ENCODE measurements around the gene LRCH2.
"Not testable (repeated sequence)": the region's sequence is repeated elsewhere in the genome, so short reads cannot be mapped to it uniquely, and the experiment has no call there.

LRCH2 gene

DNA sequence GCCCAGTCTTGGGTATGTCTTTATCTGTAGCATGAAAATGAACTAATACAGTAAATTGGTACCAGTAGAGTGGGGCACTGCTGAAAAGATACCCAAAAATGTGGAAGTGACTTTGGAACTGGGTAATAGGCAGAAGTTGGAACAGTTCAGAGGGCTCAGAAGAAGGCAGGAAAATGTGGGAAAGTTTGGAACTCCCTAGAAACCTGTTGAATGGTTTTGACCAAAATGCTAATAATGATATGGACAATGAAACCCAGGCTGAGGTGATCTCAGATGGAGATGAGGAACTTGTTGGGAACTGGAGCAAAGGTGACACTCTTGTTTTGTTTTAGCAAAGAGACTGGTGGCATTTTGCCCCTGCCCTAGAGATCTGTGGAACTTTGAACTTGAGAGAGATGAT, 24.3 kb downstream of the LRCH2 start:
- DNase-seq = not testable (repeated sequence)

DNA sequence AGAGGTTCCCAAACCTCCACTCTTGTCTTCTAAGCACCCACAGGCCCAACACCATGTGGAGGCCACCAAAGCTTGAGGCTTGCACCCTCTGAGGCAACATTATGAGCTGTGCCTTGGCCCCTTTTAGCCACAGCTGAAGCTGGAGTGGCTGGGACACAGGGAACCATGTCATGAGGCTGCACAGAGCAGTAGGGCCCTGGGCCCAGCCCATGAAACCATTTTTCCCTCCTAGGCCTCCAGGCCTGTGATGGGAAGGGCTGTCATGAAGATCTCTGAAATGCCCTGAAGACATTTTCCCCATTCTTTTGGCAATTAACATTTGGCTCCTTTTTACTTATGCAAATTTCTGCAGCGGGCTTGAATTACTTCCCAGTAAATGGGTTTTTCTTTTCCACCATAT, 29.9 kb downstream of the LRCH2 start:
- no peak for DNase-seq

DNA sequence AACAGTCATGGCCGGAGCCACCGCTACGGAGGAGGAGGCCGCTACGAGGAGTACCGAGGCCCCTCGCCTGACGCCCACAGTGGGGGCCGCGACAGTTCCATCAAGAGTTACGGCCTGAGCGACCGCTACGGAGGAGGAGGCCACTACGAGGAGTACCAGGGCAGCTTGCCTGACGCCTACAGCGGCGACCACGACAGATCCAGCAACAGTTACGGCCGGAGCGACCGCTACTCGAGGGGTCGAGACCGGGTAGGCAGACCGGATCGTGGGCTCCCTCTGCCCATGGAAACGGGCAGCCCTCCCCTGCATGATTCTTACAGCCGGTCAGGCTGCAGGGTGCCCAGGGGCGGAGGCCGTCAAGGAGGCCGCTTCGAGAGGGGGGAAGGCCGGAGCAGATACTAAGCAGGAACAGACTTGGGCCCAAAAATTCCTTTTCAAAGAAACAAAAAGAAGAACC, 41.6 kb downstream of the LRCH2 start:
- no peak for DNase-seq

DNA sequence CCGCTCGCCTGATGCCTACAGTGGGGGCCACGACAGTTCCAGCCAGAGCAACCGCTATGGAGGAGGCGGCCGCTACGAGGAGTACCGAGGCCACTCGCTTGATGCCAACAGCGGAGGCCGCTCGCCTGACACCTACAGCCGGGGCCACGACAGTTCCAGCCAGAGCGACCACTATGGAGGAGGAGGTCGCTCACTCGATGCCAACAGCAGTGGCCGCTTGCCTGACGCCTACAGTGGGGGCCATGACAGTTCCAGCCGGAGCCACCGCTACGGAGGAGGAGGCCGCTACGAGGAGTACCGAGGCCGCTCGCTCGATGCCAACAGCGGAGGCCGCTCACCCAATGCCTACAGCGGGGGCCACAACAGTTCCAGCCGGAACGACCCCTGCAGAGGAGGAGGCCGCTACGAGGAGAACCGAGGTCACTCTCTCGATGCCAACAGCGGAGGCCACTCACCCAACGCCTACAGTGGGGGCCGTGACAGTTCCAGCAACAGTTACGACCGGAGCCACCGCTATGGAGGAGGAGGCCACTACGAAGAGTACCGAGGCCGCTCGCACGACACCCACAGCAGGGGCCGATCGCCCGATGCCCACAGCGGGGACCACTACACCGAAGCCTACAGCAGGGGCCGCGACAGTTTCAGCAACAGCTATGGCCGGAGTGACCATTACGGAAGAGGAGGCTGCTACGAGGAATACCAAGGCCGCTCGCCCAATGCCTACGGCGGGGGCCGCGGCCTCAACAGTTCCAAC, 42.2 kb downstream of the LRCH2 start:
- no peak for DNase-seq

GRCh38 chrX:115190636-115191489, 43.0 kb downstream of the LRCH2 start:
- no peak for DNase-seq

DNA sequence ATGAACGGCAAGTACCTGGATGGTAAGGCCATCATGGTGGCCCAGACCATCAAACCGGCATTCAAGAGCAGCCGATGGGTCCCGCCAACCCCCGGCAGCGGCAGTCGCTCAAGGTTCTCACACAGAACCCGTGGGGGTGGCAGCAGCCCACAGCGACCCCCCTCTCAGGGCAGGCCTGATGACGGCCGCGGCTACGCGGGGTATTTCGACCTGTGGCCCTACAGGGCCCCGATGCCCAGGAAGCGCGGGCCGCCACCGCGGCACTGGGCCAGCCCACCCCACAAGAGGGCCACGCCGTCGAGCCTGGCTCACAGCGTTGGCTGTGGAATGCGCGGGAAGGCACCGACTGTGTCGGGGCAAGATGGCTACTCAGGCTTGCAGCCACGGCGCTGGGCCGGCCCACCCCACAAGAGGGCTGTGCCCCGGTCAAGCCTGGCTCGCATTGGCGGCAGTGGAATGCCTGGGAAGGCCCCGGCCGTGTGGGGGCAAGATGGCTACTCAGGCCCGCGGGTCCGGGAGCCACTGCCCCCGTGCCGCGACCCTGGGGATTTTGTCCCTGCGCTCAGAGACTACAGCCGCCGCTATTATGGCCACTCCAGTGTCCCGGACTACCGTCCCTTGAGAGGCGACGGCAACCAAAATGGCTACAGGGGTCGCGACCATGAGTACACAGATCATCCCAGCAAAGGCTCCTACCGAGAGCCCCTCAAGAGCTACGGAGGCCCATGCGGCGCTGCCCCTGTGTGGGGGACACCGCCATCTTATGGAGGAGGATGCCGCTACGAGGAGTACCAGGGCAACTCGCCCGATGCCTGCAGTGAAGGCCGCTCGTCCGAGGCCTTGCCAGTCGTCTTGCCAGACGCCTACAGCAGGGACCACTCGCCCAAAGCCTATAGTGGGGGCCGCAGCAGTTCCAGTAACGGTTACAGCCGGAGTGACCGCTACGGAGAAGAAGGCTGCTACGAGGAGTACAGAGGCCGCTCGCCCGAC, 44.0 kb downstream of the LRCH2 start:
- no peak for DNase-seq

DNA sequence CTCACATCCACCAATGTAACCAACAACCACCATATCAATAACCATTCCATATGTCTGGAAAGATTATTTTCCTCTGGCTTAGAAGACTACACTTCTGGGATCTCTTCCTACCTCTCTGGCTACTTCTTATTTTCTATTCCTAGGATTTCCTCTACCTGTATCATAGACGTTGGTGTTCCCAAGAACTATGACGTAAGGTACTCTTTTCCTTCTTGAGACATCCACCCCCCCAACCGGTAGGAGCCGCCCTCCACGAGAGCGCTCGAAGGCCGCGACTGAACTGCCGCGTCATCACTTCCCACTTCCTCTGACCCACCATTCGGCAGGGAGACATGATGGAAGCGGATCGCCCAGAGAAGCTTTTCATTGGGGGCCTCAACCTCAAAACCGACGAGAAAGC, 44.8 kb downstream of the LRCH2 start, which contains the start of gene RBMXL3:
RBMXL3 (plus strand) TSS at position 301 of the 400 bp plus-strand sequence; CDS start at position 333, 32 bp downstream.
- DNase-seq = no peak

- no peak for DNase-seq
Observed at GRCh38 chrX:115183980-115184379, 49.9 kb downstream of the LRCH2 start.

DNA sequence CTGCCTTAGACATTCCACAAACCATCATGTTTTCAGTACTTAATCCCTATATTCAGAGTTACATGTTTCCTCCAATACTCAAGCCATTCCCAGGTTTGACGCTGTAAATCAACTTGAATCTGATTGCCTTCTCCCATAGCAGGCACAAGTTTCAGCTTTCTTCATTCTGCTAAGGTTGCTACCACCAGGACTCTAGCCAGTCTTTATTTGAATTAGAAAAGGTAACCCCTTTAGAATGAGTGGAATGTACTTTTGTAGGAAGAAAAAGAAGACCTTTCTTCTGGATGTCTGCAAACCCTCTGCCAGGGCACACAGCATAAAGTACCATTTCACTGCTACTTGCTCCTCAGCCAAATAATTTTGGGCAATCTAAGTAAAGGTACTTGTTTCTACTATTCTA, 55.4 kb downstream of the LRCH2 start:
- no peak for DNase-seq

GRCh38 chrX:115177932-115178331, 56.0 kb downstream of the LRCH2 start:
- no peak for DNase-seq

- no peak for DNase-seq
Observed at GRCh38 chrX:115174548-115174947, 59.3 kb downstream of the LRCH2 start.

DNA sequence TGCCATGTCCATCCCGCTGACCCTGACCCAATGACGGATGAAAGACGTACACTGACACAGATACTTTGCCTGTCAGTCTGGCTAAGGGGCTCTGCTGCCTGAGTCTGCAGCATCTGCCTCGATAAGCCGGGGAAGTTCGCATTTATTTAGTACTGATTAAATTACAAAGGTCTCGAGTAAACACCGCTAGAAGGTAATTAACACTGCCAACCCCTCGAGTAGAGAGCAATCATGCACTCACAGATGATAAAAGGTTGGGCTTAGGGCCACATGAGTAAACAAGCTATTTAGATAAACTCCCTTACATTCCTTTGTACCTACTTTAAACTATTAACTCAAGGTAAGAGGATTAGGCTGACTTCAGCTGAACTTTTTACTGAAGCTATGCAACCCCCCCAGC, 60.7 kb downstream of the LRCH2 start:
- no peak for DNase-seq

DNA sequence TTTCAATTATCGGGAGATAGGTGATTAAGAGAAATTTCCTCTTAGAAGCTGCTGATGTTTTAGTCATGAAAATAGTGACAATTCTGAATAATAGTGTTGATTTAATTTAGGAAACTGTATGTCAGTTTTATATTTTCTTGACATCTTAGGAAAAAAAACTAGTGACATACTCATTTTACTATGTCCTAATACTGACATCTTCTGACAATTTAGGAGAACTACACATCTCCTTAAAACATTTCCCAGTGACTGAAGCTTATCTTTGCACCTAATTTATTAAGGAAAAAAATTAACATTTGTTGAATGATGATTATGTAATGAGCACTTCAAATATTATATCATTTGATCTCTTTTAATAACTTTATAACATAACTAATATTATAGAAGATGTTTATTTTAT, 86.7 kb downstream of the LRCH2 start:
- no peak for DNase-seq

- no peak for DNase-seq
Observed at GRCh38 chrX:115142057-115142456, 91.8 kb downstream of the LRCH2 start.

DNA sequence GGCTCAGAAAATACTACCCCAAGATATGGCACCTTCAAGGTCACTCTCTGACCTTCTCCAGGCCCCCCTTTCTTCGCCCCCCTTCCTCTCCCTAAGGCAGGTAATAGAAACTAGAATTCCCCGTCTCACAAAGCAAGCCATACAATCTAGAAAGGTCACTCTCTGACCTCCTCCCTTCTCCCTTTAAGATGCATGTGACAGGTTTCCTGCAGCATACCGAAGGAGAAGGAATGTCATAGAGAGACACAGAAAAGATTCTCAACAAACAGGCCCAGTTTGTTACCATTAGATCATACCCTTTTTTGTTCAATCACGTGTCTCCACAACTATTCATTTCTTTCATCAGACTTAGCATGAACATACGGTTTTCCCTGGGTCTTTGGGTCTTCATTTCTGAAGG, 95.9 kb downstream of the LRCH2 start:
- DNase-seq = no peak

- DNase-seq = no peak
Observed at GRCh38 chrX:115134382-115134781, 99.5 kb downstream of the LRCH2 start.

DNA sequence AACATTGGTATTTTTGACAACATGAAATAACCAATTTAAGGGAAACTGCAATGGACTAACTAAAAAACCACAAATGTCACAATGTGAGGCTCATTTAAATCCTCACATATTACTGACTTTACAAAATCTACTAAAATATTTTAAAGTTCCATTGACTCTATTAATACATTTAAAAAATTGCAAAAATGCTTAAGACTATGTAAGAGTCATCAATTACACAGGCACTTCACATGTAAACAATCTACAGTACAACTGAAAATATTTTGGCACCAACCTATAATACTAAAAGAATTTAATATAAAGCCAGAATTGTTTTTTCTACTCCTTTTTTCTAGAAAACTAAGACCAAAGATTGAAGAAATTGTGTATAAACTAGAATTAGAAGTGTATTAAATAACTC, 121.5 kb downstream of the LRCH2 start:
- no peak for DNase-seq

DNA sequence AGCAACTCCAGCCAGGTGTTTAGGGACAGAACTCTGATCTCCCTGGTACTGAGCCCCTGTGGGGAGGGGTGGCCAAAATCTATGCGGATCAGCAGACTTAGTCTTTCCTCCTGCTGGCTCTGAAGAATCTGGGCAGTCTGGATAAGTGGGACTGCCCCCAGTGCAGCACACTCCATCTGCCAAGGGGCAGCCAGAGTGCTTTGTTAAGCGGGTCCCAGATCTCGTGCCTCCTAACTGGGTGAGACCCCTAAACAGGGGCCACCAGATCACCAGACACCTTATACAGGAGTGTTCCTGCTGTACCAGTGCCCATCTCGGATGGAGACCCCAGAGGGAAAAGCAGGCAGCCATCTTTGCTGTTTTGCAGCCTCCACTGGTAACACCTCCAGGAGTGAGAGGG, 135.0 kb downstream of the LRCH2 start:
- no peak for DNase-seq

DNA sequence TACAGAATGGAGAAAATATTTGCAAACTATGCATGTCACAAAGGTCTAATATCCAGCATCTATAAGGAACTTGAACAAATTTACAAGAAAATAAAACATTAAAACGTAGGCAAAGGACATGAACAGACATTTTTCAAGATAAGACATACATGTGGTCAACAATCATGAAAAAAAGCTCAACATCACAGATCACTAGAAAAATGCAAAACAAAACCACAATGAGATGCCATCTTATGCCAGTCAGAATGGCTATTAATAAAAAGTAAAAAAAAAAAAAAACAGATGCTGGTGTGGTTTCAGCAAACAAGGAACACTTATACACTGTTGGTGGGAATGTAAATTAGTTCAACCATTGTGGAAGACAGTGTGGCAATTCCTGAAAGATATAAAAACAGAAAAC, 140.7 kb downstream of the LRCH2 start:
- no peak for DNase-seq

- no peak for DNase-seq
Observed at GRCh38 chrX:115089419-115089818, 144.5 kb downstream of the LRCH2 start.

- no peak for DNase-seq
Observed at GRCh38 chrX:115068896-115069295, 165.0 kb downstream of the LRCH2 start.

- no peak for DNase-seq
Observed at GRCh38 chrX:115067812-115068211, 166.1 kb downstream of the LRCH2 start.

DNA sequence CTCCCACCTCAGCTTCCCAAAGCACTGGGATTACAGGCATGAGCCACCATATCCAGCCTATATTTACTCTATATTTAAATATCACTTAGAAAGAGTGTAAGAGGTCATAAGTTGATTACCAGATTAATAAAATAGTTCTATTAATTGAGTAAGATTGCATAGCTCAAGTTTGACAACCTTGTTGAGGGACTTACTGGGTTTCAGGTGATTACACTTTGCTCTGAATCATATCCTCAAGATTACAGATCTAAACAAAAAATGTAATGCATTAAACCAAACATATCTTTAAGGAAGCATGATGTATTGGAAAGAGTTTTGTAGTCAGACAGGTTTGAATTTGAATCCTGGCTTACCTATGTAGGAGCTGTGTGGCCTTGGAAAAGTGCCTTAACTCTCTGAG, 168.6 kb downstream of the LRCH2 start:
- no peak for DNase-seq
